Measurements from ENCODE around the gene SLC35G2.

GRCh38 chr3:136904746-136905145 lies 85.8 kb downstream of the SLC35G2 start:
- no peak for TF ChIP-seq CTCF (IDR thresholded peaks at IDR 0.05)
- no peak for TF ChIP-seq POLR2A (IDR thresholded peaks at IDR 0.05)

Data from Peyer's patch (tissue), 4 donors.